ENCODE measurements around the gene IPCEF1.
"Not testable (repeated sequence)": the region's sequence is repeated elsewhere in the genome, so short reads cannot be mapped to it uniquely, and the experiment has no call there.

The IPCEF1 gene

DNA sequence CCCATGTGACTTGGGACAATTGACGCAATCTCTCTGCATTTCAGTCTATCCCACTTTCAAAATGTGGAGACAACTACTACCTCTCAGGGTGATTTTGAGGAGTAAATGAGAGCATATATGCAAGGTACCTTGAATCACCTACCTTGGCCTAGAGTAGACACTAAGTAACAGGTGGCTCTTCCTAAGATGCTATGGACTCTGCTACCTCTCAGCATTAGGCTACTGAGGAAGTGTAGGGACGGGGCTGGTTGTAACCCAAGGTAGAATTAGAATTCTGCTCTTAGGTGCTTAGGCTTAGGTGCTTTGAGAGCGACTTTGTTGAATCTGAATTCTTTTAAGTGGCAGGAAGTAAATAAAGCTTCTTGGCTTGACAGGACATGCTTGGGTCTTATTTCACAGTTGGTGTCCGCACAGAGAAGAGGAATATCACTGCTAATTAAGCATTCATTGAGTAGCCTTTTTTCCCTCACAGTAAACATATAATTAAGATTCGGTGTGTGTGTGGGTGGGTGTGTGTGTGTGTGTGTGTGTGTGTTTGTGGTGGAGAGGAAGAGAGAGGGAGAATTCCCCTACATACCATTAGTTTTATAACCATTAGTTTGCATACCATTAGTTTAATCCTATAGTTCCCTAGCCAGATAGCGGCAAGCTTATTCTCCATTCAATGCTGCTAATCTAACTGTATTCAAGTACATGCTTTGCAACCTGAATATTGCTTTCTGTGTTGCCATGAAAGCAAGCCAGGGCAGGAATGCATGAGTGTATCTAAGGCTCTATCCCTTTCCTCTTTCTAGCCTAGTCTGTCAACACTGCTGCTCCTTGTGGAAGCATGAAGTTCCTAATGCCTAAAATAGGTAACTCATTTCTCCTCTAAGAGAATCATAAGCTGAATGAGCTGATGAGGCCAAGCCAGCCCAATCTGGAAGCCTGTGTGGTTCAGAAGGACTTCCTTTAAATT lies 112.5 kb downstream of the IPCEF1 start:
- DNase-seq, result no peak

DNA sequence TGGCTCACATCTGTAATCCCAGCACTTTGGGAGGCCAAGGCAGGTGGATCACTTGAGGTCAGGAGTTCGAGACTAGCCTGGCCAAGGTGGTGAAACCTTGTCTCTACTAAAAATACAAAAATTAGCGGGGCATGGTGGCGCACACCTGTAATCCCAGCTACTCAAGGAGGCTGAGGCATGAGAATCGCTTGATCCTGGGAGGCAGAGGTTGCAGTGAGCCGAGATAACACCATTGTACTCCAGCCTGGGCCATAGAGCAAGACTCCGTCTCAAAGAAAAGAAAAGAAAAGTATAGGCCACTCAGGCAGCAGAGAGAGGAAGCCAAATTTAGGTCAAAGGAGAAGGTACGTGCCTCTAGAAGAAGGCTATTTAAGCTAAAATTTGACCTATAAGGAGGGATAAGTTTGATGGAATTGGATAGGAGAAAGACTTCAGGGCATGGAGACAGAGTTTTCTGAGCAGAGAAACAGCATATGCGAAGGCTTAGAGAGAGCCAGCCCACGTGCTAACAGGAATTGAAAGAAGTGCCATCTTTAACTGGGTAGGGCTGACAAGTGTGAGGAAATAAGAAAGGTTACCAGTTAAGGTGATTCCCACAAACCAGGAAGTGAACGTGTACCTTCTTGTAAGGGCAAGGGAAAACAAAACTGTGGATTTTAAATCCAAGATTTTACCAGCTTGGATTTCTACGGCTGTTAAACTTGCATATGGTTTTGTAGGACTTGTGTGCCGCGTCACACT lies 113.8 kb downstream of the IPCEF1 start:
- DNase-seq, result no peak

DNA sequence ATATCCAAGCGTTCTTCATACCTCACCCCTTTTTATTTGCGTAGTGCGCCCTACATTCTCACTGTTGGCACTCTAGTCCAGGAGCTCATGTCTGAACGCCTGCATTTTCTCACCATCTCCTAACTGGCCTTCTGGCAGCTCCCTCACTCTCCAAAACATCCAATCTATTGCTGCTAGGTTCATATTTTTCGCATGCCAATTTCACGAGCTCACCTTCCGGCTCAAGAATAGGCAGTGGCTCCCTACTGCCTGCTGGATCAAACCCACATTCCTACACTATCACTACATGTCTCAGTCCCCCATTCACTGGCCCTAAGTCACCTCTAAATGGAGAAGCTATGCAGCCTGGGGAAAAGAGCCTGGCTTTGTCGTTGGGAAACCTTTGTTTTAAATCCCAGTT lies 115.0 kb downstream of the IPCEF1 start:
- DNase-seq, result no peak

DNA sequence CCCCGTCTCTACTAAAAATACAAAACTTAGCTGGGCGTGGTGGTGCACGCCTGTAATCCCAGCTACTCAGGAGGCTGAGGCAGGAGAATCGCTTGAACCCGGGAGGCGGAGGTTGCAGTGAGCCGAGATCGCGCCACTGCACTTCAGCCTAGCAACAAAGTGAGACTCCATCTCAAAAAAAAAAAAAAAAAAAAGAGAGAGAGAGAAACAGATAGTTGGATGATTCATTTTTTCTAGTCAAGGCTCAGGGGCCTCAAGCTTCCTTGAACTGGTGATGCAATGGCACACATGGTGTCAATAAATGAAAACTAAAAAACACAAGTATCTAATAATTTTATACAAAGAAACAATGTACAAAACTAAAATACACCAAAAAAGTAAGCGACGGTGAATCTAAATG lies 115.5 kb downstream of the IPCEF1 start:
- not testable (repeated sequence) for DNase-seq

DNA sequence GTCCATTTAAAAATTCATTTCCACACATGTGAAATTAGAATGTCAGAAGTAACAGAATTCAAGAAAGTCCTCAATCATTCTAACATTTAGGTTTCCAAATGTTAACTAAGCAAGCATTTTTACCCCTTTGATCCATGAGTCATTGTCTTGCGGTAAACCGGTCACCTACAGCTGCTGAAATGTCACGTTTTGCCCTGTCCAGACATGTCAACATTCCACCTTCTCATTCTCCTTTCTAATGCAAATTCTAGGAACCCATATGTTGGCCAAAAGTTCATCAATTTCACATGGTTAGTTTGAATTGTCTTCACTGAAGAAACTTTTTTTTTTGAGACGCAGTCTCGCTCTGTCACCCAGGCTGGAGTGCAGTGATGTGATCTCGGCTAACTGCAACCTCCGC lies 117.2 kb downstream of the IPCEF1 start:
- DNase-seq, result no peak

DNA sequence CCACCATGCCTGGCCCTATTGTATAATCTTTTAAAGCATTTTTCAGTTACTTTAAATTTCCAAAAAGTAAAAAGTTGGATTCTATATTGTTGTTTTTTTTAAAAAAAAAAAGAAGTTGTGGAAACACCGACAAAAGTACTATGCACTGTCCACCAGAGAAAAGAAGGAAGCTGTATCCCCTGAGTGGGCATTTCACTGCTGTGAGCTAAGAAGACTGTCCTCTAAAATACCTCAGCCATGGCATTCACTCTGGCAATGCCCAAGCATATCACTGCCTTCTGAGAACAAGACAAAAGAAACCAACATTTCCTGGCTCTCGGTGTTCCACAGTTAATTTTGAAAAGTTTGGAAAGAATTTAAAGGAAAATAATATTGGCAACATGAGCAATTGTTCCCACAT lies 117.8 kb downstream of the IPCEF1 start:
- no peak for DNase-seq

DNA sequence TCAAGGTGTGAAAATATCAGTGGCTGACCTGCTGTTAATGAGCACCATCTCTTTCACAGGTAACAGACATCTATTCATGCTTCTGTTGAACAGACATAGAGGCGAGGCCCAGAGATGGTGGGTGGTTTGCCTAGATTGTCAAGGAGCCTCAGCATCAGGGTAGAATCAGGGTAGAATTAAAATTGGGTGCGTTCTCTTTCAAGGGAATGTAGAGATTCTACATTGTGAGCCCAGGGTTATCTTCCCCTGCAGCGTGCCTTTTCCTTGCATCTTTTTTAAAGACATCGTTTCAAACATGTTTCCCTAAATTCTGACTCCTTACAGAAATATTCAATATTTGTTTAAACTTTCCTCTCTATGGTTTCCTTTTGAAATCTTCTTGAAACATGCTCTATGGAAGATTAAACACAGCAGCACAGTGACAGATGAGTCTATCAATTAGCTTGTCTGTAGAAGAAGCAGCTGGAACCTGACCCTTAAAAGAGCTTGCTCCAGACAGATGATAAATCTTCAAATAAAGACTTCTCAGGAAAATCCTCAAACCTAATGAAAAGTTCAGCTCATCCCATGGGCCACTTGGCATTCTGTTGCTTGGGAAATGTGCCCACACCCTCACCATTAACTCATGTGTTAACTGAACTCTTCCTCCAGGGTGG lies 119.8 kb downstream of the IPCEF1 start:
- no peak for DNase-seq

DNA sequence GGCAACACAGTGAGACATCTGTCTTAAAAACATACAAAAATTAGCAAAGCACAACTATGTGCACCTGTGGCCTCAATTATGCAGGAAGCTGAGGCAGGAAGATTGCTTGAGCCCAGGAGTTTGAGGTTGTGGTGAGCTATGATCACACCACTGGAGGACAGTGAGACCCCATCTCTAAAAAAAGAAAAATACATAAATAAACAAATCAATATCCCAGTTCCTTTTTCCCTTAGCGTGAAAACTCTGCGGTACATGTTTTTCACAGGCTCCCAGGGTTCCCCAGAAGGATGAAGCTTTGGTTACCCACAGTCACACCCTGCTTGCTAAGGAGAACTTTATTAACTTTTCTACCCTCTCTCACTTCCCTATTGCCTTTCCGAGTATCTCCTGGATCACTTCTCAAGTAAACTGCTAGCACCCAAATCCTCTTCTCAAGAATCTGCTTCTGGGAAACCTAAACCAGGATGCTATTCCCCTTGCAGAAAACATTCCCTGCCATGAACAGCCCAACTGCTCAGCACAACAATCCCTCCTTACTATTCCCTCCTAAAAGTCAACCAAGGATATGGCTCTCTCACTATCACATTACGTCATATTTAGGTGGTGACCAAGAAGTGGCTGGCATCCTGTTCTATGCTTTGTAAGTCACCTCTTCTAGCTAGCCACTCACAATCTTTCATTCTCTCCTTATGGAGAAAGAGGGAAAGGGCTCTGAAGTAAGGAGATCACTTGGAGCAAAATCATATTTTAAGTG lies 122.4 kb downstream of the IPCEF1 start:
- DNase-seq, result no peak

DNA sequence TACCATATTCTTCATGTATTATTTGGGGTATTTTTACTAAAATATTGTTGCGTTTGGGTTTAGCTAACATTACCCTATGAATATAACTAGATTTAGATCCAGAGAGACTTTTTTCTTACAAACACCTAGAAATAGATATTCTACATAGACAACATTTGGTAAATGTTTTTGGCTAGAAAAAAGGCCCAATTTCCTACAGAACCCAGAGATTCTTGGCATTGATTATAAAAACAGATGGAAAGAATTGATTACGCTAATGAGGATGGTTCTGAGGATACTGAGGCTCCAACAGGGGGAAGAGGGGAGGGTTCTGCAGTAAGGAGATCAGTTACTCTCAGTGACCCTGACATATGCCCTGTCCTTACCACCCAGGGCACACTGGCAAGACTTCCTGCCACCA lies 123.2 kb downstream of the IPCEF1 start:
- DNase-seq, result no peak

DNA sequence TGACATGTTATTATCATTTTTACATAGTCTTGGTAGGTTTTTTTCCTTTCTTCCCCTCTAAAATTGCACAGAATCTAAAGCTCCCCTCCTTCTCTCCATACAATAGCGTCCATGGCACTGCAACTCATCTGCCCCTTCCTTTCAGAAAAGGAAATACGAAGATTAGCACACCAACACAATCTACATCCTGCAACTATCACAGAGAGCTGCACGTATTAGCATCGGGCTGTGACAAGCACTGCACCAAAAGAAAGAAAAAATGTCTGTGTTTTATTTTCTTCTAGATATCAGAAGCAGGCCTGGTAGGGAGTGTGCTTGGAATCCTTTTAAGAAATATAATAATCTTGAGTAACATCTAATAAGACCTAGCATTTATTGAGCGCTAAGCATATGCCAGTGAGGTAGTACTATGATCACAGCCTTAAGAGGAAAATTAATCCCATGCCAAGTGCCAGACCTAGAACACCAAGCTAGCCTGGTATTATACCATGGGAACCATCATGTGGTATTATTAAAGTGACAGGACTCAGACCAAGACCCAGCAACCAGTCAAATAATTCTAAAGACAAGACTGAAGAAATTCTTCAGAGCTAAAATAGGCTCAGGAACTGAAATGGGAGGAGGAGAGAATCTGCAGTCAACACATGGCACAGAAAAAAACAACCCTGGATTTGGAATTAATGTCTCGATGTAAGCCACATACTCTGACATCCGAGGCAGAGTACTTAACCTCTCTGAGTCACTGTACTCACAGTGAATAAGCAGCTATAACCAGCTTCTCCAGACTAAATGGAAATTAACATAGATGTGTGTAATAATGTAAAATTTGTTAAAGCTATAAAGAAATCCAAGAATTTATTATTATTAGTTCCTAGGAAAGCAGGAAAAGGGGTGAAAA lies 124.3 kb downstream of the IPCEF1 start:
- DNase-seq, result no peak

DNA sequence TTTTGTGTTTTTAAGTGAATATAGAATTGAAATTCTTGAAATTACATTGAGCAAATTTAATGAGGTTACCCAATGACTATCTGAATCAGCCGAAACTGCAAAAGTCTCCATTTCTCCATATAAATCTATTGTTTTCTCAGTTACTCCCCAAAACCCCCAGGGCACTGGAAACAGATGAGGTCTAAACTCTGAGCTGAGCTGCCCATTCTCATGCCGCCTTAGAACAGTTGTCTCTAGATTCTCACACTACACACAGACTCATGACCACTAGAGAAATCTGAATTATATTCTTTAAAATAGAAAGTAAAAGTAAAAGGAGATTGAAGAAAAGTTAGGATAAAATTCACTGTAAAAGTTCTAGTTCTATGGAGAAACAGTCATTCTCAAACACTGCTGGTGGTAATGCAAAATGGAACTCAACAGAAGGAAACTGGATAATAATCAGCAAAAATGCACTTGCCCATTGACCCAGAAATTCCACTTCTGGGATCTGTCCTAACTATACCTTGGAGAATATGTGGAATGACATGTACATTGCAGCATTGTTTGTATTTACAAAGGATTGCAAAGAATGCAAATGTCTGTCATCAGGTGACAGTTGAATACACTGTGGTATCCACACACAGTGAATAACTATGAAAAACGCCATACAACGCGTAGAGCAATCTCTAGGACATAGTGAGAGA lies 125.5 kb downstream of the IPCEF1 start:
- no peak for DNase-seq

DNA sequence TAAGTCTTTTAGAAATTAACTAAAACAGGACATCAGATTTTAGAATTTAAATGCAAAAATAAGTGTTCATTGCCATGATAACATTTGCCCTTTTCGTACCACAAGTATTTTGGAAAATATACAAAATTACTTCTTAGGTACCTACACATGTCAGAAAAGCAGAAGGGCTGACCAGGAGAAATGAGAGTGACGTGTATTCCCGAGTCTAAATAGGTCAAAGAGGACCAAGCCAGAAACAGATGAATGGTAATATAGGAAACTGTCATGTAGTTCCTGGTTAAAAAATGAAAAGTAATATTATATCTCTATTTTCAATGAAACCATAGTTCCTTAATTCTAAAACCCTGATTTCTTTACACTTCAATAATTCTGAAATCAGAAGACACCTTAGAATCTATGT lies 126.2 kb downstream of the IPCEF1 start:
- no peak for DNase-seq

DNA sequence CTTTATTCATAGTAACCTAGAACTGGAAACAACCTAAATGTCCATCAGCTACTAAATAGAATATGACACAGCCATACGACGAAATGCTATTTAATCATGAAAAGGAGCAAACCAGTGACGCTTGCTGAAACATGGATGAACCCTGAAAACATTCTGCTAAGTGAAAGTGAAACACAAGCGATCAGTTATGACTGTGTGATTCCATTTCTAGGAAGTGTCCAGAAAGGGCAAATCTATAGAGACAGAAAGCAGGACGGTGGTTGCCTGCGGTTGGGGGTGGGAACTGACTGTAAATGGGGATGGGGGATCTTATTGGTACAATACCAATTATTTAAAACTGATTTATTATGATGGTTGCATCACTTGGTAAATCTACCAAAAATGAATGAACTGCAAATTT lies 126.8 kb downstream of the IPCEF1 start:
- no peak for DNase-seq

DNA sequence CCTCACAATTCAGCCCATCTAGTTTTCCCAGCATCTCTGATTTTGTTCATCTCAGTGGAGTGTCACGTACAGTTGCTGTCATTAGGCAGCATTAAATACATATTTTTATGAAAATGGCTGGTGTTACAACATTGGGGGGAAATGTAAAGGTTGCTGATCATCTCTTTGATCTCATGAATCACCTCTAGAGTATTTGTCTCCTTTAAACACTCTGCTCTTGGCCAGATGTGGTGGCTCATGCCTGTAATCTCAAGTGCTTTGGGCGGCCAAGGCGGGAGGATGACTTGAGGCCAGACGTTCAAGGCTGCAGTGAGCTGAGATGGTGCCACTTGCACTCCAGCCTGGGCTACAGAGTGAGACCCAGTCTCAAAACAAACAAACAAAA lies 128.1 kb downstream of the IPCEF1 start:
- DNase-seq, result no peak

DNA sequence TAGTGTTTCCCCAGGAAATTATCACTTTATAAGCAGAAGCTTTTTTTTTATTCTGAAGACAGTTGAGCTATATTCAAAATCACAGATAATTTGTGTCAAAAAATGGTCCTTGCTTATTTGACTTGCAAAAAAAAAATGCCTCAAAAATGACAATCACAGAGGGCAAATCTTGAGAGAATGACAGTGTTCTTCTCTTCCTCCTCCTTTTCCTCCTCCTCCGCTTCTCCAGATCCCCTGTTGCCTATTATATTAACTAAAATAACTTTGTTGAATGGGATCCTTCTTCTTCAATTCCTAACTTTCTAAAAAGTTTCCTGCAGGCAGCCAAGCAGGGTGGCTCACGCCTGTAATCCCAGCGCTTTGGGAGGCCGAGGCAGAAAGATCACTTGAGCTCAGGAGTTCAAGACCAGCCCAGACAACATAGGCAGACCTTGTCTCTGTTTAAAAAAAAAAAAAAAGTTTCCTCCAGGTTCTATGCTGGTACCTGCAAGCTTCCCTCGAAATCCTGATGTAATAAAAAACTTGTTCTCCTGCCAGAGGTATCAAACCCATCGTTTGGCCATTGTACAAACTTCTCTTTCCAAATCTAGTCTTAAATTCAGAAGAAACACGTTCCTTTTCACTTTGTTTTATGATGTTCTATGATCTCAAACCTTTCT lies 128.6 kb downstream of the IPCEF1 start:
- no peak for DNase-seq

DNA sequence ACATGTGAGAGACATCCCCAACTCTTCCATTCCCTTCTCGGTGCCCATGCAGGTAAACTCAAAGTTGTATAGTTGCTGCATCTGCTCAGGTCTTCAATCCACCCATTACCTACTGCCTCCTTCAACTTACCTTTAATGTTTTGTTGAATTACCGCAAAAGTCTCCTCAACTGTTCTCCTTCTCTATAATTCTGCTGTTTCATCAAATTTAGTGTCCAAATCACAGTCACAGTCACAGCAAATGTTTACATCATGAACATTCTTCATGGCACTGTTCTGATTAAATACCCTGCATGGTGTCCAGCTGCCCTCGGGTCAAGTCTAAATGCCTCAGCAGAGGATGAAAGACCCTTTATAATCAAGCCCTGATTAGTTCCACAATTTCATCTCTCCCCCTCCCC lies 130.1 kb downstream of the IPCEF1 start:
- DNase-seq, result no peak

DNA sequence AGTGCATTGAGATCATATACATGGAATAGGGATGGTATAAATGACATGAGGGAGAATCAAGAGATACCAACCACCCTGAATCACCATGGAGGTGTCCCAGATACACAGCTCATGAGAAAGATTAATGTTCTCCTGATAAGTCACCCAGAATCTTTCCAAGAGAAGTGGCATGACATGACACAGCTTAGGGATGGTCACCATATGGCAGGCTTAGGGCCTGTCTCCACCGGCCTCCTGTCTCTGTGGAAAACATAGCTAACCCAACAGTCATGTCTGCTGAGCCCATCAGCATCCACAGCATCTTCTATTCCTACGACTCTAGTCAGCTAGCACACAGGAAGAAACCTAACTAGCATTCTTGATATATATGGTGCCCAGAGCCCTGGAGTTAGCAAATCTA lies 133.3 kb downstream of the IPCEF1 start:
- no peak for DNase-seq

DNA sequence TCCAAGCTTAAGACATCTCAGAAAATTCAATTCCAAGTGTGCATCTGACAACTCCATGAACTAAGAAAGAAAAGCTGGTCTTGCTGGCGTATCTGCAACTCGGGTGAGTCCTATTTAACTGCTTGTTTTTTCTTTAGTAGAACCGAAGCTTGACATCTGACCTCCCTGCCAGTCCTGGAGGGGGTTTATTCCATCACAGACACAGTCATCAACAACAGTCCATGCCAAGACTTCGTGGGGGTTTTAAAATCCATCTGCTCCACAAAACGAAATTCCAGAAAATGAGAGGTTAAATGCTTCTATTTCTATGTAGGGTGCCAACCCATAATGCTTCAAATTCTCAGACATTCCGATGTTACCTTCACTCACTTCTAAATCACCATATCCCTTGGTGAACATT lies 133.9 kb downstream of the IPCEF1 start:
- DNase-seq, result no peak

DNA sequence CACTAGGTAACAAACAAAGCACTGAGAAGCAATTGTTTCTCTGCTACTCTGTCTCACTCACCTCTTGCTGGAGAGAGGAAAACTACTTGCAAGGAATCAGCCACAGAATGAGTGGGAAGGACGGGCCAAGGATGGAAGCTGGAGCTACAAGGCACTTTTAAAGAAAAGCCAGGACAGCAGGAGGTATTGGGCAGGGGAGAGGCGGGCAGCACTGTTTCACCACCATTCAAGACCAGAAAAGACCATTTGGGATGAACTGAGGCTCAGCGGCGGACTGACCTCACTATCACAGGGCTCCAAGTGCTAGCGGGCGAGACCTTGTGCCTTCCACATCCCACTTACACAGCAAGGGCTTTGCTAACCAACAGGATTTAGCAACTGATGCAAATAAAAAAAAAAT lies 137.4 kb downstream of the IPCEF1 start:
- no peak for DNase-seq

DNA sequence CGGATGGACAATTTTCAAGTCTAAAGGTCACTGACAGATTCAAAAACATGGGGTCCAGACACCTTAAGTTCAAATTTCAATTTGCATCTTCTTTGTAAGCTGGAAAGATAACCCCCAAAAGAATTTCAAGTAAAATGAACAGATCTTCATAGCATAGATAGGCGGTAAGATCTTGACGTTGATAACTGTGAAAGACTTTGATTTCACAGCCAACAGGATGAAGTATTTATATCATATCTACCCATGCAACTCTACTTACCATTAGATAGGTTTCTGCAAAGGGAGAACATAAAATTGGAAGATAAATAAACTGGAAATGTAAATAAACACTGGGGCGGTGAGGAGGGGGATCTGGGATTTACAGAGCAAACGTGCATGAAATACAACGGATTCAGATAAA lies 137.8 kb downstream of the IPCEF1 start:
- no peak for DNase-seq

DNA sequence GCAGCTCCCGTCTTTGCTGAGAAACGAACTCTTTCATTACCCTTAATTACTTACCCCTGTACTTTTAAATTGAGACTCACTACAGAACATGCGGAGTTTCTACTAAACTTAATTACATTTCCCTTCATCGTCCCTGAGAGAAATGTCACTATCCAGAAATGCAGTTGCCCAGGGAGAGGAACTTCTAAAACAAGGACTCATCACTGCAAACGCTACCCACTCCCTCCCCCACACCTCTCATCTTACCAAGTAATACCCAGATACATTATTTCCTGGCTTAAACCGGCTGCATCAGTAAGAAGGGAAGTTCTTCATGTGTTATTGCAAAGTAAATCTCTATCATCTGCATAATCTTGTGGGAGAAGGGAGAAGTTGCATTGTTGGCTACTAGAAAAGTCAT lies 138.3 kb downstream of the IPCEF1 start:
- no peak for DNase-seq

Data from NCI-H748 treated with DMSO at 0.1 percent for 48 hours (cell line).